Stimulated activated naive CD4-positive, alpha-beta T cell treated with Interleukin-2 at 50 U/mL for 16 hours (primary cell): ENCODE data around the gene TRNT1.
A peak's percentile ranks its signal among the peaks of the same experiment; 100 is the strongest.

ENCODE experiments used
- DNase-seq: peaks from one replicate; lab custom pipeline; 2025; lab: John Stamatoyannopoulos, UW

Gene TRNT1

GRCh38 chr3:3178498-3179328 lies 52.0 kb downstream of the TRNT1 start:
- no peak for DNase-seq

DNA sequence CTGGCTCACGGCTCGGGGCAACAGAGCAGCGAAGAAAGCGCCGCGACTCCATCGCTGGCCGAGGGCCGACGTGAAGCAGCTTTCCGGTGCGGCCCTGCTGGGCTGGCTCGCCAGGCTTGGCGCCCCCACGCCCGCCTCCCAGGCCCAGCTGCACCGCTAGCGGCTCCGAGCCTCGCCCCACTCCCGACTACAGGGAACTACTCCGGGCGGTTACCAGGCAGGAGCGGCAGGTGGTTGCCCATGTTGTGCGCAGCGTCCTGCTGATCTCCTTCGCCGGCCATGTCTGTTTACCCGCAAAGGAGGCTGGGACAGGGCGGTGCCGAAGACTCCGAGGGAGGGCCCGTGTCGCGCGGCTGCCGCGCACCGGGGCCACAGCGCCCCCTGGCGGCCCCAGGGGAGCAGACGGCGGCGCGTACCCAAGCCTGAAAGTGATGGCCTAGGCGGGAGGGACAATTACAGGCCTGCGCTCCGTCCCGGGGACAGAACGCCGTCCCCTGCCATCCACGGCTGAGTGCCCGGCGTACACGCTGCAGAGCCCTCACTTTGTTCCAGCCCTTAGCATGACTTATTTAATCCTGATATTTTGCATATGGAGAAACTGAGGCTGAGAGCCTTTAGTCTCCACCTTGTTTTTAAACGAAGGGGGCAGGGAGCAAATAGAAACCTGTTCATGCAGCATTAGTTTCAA lies 52.8 kb downstream of the TRNT1 start, which contains the start of gene CRBN:
TSS of gene CRBN (minus strand) at position 285 of the 688 bp plus-strand sequence. CDS start at position 281, 4 bp downstream.
- DNase-seq = peak; percentile 82

- DNase-seq = no peak
Observed at GRCh38 chr3:3180456-3180855, 53.7 kb downstream of the TRNT1 start.

DNA sequence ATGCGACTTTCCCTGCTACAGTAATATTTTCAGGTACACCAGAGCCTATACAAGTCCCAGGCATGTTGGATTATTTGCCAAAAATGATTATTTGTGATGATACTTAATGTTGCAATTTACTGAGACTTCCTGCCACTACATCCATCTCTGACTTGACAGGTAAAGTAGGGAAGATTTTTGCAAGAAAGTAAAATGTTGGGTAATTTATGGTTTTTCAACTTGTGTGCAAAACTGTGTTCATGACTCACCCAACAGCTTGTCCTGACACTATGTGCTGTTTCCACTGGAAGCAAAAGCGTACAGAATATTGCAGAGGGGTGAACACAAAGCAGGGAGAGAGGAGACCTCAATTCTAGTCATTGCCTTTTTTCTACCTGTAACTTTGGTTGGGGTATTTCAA lies 58.1 kb downstream of the TRNT1 start:
- DNase-seq = no peak

DNA sequence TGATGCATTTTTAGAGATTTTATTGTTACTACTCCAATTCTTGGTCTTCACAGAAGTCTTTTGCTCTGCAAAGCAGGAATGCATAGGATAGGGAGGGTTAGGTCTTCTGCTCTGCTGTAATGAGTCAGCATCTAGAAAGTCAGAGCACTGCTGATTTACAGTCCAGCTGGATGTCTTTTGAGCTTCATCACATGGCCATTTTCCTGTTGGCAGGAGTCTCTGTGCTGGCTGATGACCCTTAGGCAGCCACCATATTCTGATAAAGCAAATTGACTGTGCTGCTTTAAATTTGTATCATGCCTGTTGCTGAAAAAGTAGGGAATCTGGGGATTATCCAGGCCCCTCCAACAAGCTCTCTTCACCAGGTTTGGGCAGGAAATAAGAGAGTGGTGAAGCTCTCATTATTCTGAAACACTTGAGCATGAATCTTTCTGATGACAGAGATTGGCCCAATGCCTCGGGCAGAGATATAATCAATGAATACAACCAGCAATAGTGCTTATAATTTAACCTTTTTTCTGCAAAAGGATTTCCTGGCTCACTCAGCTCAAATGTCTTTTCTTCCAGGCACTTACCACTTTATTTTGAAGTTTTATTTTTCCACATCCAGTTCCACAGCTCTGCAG lies 62.5 kb downstream of the TRNT1 start:
- no peak for DNase-seq

GRCh38 chr3:3189961-3190360 lies 63.2 kb downstream of the TRNT1 start:
- no peak for DNase-seq

- DNase-seq = no peak
Observed at GRCh38 chr3:3191675-3192285, 65.0 kb downstream of the TRNT1 start.

DNA sequence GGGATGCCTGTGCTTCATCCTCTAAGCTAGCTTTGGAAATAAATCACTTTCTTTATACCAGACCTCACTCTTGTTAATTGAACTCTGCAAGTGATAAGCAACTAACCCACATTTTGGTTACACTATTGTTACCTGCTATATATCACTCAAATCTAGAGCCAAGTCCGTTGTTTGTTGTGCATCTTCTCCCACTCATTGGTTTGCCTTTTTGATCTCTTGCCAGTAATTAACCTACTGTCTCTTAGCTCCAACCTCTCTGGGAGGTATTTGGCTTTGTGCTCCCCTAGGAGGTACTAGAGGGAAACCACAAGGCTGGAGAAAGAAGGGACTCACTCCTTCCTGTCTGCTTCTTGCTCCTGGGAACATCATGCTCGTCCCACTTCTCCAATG lies 65.5 kb downstream of the TRNT1 start:
- no peak for DNase-seq

DNA sequence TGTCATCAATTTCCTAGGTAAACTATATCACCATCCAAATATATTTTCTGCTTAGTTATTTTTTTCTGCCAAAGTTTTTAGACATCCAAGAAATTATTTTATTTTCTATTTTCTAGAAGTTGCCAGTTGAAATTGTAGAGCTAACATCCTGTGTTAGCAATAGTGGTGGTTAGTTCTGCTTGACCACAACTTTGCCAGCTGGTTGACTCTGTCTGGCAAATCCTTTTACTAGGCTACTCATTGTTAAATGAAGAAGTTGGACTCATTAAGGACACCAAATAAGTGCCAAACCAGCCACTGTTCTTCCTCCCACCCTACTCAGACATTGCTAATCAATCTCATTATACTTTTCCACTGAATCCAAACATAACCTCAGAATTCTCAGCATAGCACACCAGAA lies 68.1 kb downstream of the TRNT1 start:
- DNase-seq = no peak

- no peak for DNase-seq
Observed at GRCh38 chr3:3196148-3196861, 69.6 kb downstream of the TRNT1 start.
